Lower leg skin (tissue), 3 donors: Measurements from ENCODE around the gene CBX6.

Source experiments
- POLR2A ChIP-seq, 2 donors: fragments of 450-650 bp; IDR thresholded peaks; one replicate each; pipeline ENCODE4 v1.6.1; 2016 to 2017; ENCODE audit warnings: antibody characterized with exemption in 2 of 2, mild to moderate bottlenecking in 1 of 2, moderate library complexity in 1 of 2
- TF ChIP-seq, protein P1 (sequence below), 3 donors: fragments of 450-650 bp; IDR thresholded peaks; one replicate each; pipeline ENCODE4 v1.5.1; 2016; ENCODE audit warnings: antibody characterized with exemption in 3 of 3, mild to moderate bottlenecking in 3 of 3, moderate library complexity in 2 of 3

DNA sequence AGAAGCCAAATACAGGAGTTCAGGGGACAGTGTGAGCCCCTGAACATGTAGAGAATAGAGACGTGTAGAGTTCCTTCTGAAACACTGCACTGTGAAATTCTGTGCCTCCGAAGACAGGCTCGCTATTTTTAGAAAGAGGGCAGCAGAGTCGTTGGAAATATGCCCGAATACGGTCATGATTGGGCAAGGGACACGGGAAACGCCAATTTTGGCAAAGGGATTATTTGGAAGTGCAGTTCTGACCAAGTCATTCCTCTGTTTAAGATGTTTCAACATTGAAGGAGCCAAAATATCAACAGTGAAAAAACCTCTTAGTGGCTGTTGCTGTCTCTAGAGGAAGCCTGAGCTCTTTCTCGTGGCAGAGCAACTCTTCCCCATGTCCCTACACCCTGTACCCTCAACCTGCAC lies 9.5 kb upstream of the CBX6 start:
- TF ChIP-seq, protein P1, sequence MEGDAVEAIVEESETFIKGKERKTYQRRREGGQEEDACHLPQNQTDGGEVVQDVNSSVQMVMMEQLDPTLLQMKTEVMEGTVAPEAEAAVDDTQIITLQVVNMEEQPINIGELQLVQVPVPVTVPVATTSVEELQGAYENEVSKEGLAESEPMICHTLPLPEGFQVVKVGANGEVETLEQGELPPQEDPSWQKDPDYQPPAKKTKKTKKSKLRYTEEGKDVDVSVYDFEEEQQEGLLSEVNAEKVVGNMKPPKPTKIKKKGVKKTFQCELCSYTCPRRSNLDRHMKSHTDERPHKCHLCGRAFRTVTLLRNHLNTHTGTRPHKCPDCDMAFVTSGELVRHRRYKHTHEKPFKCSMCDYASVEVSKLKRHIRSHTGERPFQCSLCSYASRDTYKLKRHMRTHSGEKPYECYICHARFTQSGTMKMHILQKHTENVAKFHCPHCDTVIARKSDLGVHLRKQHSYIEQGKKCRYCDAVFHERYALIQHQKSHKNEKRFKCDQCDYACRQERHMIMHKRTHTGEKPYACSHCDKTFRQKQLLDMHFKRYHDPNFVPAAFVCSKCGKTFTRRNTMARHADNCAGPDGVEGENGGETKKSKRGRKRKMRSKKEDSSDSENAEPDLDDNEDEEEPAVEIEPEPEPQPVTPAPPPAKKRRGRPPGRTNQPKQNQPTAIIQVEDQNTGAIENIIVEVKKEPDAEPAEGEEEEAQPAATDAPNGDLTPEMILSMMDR (IDR thresholded peaks at IDR 0.05): no peak
- TF ChIP-seq POLR2A (IDR thresholded peaks at IDR 0.05): no peak
